ENCODE measurements around the gene RTL10. TPM values are rescaled to one million over a fixed set of nuclear protein-coding genes. Genes with fewer than 3 reads are reported as not detected.

RTL10 gene
- polyA plus RNA-seq, 1 of the 3 experiments (the other 2 are of a cell fraction): 7.8 TPM

- WGBS (ENCODE audit: low lambda C conversion rate): 91% methylated on average over 13 of the region's 13 CpGs
- peak overlapping the region in 1 of 2 experiments; percentile 98; a peak in 2 of 4 replicates for H3K27ac ChIP-seq (ENCODE audit: low read depth in 2 of 2, low read length in 1 of 2)
- no peak overlapping the region for H3K4me2 ChIP-seq
- H3K9me2 ChIP-seq: no peaks in the 10 kb centered on the region
- CTCF ChIA-PET: interaction anchor here (0.7 to 4.5 kb wide), 6 partner anchors 14 to 163 kb away, joined by 3 to 43 read pairs (median 6); no protein-coding TSS in a partner anchor
- H3K27me3 ChIP-seq (ENCODE audit: insufficient read depth): no peaks in the 10 kb centered on the region
- DNase-seq: no peak
- no peaks in the 10 kb centered on the region for H3K79me2 ChIP-seq (ENCODE audit: insufficient read depth)
- POLR2A ChIA-PET: no interaction called here
- H3K36me3 ChIP-seq (replicated peaks in 1 of 2; ENCODE audit: control insufficient read depth in 1 of 2, insufficient read depth in 2 of 2, low read length in 1 of 2): peaks cover 0 to 2% of the 10 kb centered on the region in 2 experiments
- H2AFZ ChIP-seq (ENCODE audit: low read depth): no peak overlapping the region
- no peak for TF ChIP-seq TCF12 (IDR thresholded peaks at IDR 0.05)
- no peak for TF ChIP-seq MAX (IDR thresholded peaks at IDR 0.05; ENCODE audit: low read depth)
- no peak for TF ChIP-seq RCOR1 (IDR thresholded peaks at IDR 0.05; ENCODE audit: low read length)
- TF ChIP-seq FOSL2 (IDR thresholded peaks at IDR 0.05; ENCODE audit: borderline replicate concordance, low read depth): no peak
- no peak for TF ChIP-seq EZH2phosphoT487 (IDR thresholded peaks at IDR 0.05; ENCODE audit: borderline replicate concordance, low read depth)
- TF ChIP-seq RXRA (IDR thresholded peaks at IDR 0.05; ENCODE audit: borderline replicate concordance, low read depth): no peak
- TF ChIP-seq USF2 (IDR thresholded peaks at IDR 0.05; ENCODE audit: borderline replicate concordance, low read depth, low read length): no peak
- TF ChIP-seq JUND (IDR thresholded peaks at IDR 0.05): no peak
- no peak for TF ChIP-seq SIN3A (IDR thresholded peaks at IDR 0.05; ENCODE audit: borderline replicate concordance, low read depth, low read length)
- TF ChIP-seq GABPA (IDR thresholded peaks at IDR 0.05; ENCODE audit: low read depth): no peak
- TF ChIP-seq POLR2AphosphoS5 (IDR thresholded peaks at IDR 0.05; ENCODE audit: low read depth, low read length): no peak
- no peak for TF ChIP-seq FOXM1 (IDR thresholded peaks at IDR 0.05; ENCODE audit: low read depth)
- H3K4me3 ChIP-seq (ENCODE audit: low read depth in 2 of 2, low read length in 1 of 2): no peak overlapping the region
- peaks cover 31 to 55% of the 10 kb centered on the region in 2 experiments for H3K4me1 ChIP-seq (ENCODE audit: control insufficient read depth in 1 of 2, insufficient read depth in 2 of 2, low read depth in 1 of 2, low read length in 1 of 2)
- peaks cover 8% of the 10 kb centered on the region for H3F3A ChIP-seq (replicated peaks; ENCODE audit: insufficient read depth)
- H3K9ac ChIP-seq: no peak overlapping the region
- no peaks in the 10 kb centered on the region for H3K9me3 ChIP-seq
- H4K20me1 ChIP-seq (ENCODE audit: insufficient read depth): no peaks in the 10 kb centered on the region
Measured at GRCh38 chr22:19892925-19893324, 38.3 kb upstream of the RTL10 start.

GRCh38 chr22:19892257-19892879, 37.7 kb upstream of the RTL10 start:
- TF ChIP-seq MXI1 (IDR thresholded peaks at IDR 0.05; ENCODE audit: low read depth, low read length) (peak; percentile 1; the same call in 1 of the 2 replicates), CTCF (IDR thresholded peaks at IDR 0.05) (no peak), EP300 (IDR thresholded peaks at IDR 0.05; ENCODE audit: borderline replicate concordance in 1 of 2, low read depth in 1 of 2, low read length in 1 of 2) (no peak), PBX3 (IDR thresholded peaks at IDR 0.05) (peak; percentile 21; the same call in 1 of the 2 replicates), FOXM1 (IDR thresholded peaks at IDR 0.05; ENCODE audit: low read depth) (no peak), MAX (IDR thresholded peaks at IDR 0.05; ENCODE audit: low read depth) (0 out of 2 replicates have a peak, but pooled peaks have one; percentile 9), RCOR1 (IDR thresholded peaks at IDR 0.05; ENCODE audit: low read length) (no peak), GABPA (IDR thresholded peaks at IDR 0.05; ENCODE audit: low read depth) (no peak)
- Histone ChIP-seq H3K9me2 (no peaks in the 10 kb centered on the region), H3K4me2 (peak overlapping the region; percentile 57; the same call in 1 of the 2 replicates), H3K9me3 (no peaks in the 10 kb centered on the region), H4K20me1 (ENCODE audit: insufficient read depth) (no peaks in the 10 kb centered on the region), H3K27ac (ENCODE audit: low read depth in 2 of 2, low read length in 1 of 2) (peak overlapping the region; percentile 72 to 98), H3K79me2 (ENCODE audit: insufficient read depth) (no peaks in the 10 kb centered on the region), H3K27me3 (ENCODE audit: insufficient read depth) (no peaks in the 10 kb centered on the region), H3K4me3 (ENCODE audit: low read depth in 2 of 2, low read length in 1 of 2) (no peak overlapping the region), H3K9ac (peak overlapping the region; percentile 48; the same call in 1 of the 2 replicates), H2AFZ (ENCODE audit: low read depth) (peak overlapping the region; percentile 60; the same call in 1 of the 2 replicates), H3K36me3 (replicated peaks in 1 of 2; ENCODE audit: control insufficient read depth in 1 of 2, insufficient read depth in 2 of 2, low read length in 1 of 2) (peaks cover 0 to 2% of the 10 kb centered on the region in 2 experiments), H3K4me1 (ENCODE audit: control insufficient read depth in 1 of 2, insufficient read depth in 2 of 2, low read depth in 1 of 2, low read length in 1 of 2) (peaks cover 34 to 51% of the 10 kb centered on the region in 2 experiments), H3F3A (replicated peaks; ENCODE audit: insufficient read depth) (peaks cover 8% of the 10 kb centered on the region)
- DNase-seq: peak; percentile 79
- ChIA-PET POLR2A (interaction anchor here (0.6 to 1.5 kb wide), 3 partner anchors 12 to 228 kb away, joined by 3 to 5 read pairs (median 4); no protein-coding TSS in a partner anchor), CTCF (interaction anchor here (0.6 to 4.5 kb wide), 9 partner anchors 10 to 1000 kb away, joined by 3 to 43 read pairs (median 6); no protein-coding TSS in a partner anchor)
- WGBS (ENCODE audit: low lambda C conversion rate): 59% methylated on average over 20 of the region's 24 CpGs
